BE2C (cell line): ENCODE data around the gene ERGIC1.

Experiments
- DNase-seq: peaks from one replicate; pipeline ENCODE4 v3.0.0-alpha.2; 2020
- H3K27me3 ChIP-seq: fragments of 250-450 bp; sonication (Bioruptor Pico); 2 replicates; pipeline ENCODE4 v1.5.1; 2020; ENCODE audit warnings: mild to moderate bottlenecking
- H3K36me3 ChIP-seq: fragments of 250-450 bp; sonication (Bioruptor Pico); 2 replicates; pipeline ENCODE4 v1.5.1; 2020; ENCODE audit warnings: mild to moderate bottlenecking
- H3K4me1 ChIP-seq: fragments of 250-450 bp; sonication (Bioruptor Pico); 2 replicates; pipeline ENCODE4 v1.5.1; 2020
- H3K4me3 ChIP-seq: 2 replicates; pipeline ENCODE4 v1.5.1; 2011; ENCODE audit warnings: low read depth, low read length
- H3K9me3 ChIP-seq: fragments of 250-450 bp; sonication (Bioruptor Pico); 2 replicates; pipeline ENCODE4 v1.5.1; 2020
- TF ChIP-seq, protein P1 (sequence below): IDR thresholded peaks from 2 replicates; pipeline ENCODE4 v1.5.1; 2012; ENCODE audit warnings: mild to moderate bottlenecking, low read depth, low read length

ERGIC1 gene

DNA sequence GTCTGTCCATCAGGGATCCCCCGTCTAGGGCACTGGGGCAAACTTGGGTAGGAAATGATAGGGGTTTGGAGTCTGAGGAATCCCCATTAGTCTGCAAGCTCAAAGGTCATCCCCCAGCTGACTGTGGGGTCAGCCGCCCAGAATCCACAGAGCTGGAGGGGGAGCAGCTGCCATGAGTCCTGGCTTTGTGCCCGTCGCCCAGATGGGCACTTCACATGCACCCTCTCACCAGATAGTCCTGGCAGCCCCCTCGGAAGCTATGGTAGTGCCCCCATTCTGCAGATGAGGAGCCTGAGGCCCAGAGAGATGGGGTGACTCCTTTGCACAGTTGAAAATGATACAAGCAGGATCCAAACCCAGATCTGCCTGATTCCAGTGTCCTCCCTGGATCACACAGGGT lies 89.5 kb downstream of the ERGIC1 start:
- Histone ChIP-seq H3K9me3 (no peaks in the 10 kb centered on the region), H3K36me3 (peaks cover 23% of the 10 kb centered on the region), H3K27me3 (no peaks in the 10 kb centered on the region), H3K4me1 (no peaks in the 10 kb centered on the region; the same call in 1 of the 2 replicates), H3K4me3 (no peak overlapping the region)
- TF ChIP-seq, protein P1, sequence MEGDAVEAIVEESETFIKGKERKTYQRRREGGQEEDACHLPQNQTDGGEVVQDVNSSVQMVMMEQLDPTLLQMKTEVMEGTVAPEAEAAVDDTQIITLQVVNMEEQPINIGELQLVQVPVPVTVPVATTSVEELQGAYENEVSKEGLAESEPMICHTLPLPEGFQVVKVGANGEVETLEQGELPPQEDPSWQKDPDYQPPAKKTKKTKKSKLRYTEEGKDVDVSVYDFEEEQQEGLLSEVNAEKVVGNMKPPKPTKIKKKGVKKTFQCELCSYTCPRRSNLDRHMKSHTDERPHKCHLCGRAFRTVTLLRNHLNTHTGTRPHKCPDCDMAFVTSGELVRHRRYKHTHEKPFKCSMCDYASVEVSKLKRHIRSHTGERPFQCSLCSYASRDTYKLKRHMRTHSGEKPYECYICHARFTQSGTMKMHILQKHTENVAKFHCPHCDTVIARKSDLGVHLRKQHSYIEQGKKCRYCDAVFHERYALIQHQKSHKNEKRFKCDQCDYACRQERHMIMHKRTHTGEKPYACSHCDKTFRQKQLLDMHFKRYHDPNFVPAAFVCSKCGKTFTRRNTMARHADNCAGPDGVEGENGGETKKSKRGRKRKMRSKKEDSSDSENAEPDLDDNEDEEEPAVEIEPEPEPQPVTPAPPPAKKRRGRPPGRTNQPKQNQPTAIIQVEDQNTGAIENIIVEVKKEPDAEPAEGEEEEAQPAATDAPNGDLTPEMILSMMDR, result no peak
- DNase-seq, result no peak

DNA sequence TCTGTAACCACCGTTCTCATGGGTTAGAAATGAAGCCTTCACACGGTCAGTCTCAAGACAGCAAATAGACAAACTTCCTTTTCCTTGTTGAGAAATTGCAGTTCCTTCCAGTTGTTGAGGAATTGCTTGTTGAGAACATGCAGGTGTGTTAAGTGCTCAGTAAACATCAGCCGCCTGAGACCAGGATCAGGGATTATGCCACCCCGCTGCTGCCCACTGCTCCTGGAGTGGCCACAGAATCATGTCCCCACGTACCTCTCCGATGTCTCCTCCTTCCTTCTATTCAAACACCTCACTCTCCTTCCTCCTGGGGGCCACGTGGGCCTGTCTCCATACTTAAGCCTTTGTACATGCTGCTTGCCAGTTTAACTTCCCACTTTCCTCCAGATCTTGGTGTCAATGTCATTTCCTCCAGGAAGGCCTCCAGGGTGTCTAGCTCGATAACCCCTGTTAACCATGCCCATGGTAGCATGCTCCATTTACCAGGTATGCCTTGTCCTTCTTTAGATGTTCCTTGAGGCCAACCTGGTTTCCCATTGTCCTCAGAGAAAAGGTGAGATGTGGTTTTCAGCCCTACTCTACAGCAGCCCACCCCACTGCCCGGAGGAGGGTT lies 91.4 kb downstream of the ERGIC1 start:
- no peaks in the 10 kb centered on the region; the same call in 1 of the 2 replicates for H3K4me1 ChIP-seq
- H3K27me3 ChIP-seq, result no peaks in the 10 kb centered on the region
- TF ChIP-seq, protein P1, result no peak
- no peak overlapping the region for H3K4me3 ChIP-seq
- H3K9me3 ChIP-seq, result no peaks in the 10 kb centered on the region
- DNase-seq, result no peak
- peaks cover 13% of the 10 kb centered on the region for H3K36me3 ChIP-seq

DNA sequence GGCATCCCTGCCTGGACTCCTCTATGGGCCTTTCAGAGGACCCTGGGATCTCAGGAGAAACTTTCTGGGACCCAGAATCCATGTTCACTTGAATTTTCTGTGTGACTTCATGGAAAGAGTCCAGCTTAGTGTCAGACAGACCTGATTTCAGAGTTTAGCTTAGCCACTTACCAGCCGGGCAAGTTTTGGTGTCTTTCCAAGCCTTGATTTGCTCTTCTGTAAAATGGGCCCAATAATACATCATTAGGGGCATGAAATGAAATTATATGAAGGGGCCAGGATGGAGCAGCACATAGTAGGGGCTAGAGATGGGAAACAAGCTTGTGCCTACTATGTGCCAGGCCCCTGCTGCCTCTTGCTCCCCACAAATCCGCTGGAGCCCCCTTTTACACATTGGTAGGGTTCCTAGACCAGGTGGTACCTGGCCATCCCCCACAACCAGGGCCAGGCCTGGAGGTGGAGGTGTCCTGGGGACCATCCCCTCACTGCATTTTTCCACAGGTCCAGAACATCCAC lies 92.0 kb downstream of the ERGIC1 start:
- Histone ChIP-seq H3K36me3 (peaks cover 13% of the 10 kb centered on the region), H3K9me3 (no peaks in the 10 kb centered on the region), H3K4me3 (no peak overlapping the region), H3K4me1 (peaks cover 4% of the 10 kb centered on the region; the same call in 1 of the 2 replicates), H3K27me3 (no peaks in the 10 kb centered on the region)
- DNase-seq, result no peak
- TF ChIP-seq, protein P1, result no peak

DNA sequence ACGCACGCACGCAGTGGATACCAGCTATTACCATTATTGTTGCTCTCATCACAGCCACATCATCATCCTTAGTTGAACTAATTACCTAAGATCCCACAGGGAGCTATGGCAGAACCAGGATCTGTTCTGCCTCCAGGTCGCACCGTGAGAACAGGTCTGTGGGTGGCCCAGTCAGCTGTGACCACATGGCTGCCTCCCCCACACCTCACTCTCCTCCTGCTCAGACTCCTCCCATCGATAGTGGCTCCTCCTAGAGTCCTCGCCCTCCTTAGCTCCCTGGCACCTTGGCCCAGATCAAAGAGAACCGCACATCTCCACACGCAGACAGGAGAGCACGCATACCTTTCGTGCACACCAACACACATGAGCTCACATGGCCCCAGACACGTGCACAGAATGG lies 92.7 kb downstream of the ERGIC1 start:
- no peak overlapping the region for H3K4me3 ChIP-seq
- peaks cover 8% of the 10 kb centered on the region; the same call in 1 of the 2 replicates for H3K4me1 ChIP-seq
- no peaks in the 10 kb centered on the region for H3K9me3 ChIP-seq
- TF ChIP-seq, protein P1, result no peak
- no peak for DNase-seq
- H3K36me3 ChIP-seq, result peaks cover 13% of the 10 kb centered on the region
- H3K27me3 ChIP-seq, result no peaks in the 10 kb centered on the region

DNA sequence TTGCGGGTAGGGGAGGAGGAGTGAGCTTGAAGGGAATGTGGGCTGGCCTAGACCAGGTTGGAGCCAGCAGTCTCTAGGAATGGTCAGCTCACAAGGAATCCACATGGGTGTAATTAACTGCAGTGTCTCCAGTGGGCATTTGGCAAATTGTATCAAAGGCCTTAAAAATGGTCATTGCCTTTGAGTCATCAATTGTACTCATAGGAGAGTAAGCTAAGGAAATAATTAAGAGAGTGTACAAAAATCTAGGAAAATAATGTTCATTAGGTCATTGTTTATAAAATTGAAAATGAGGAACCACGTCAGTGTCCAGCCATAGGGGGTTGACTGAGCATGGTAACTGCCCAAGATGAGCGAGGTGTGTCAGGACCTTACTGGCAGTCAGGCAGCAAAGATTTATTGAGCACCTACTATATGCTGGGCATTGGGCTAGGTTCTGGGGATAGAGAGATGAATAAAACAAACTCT lies 95.4 kb downstream of the ERGIC1 start:
- peaks cover 8% of the 10 kb centered on the region; the same call in 1 of the 2 replicates for H3K4me1 ChIP-seq
- no peaks in the 10 kb centered on the region for H3K9me3 ChIP-seq
- no peak overlapping the region for H3K4me3 ChIP-seq
- H3K36me3 ChIP-seq, result peaks cover 11% of the 10 kb centered on the region
- no peak for DNase-seq
- H3K27me3 ChIP-seq, result no peaks in the 10 kb centered on the region
- TF ChIP-seq, protein P1, result no peak

DNA sequence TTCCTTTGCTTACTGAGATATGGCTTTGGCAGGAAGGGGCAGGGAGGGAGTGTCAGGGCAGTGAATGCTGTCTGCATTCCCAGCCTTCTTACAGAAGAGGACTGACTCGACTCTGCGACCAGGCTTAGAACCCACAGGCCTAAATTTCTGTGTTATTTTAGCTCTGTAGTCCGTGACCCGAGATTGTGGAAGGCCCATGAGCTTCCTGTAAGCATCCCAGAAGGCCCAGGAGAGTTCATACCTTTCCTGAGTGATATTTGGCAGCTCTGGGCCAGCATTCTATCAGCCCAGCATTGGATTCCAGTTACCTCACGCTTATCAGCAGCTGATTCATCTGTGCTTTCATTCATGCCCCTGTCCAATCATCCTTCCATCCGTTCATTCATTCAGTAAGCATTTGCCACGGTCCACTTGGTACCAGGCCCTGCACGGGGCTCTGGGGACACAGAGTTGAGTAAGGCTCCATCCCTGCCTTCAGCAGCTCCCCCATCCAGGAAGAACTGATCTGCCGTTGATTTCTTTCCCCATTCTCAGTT lies 97.0 kb downstream of the ERGIC1 start:
- Histone ChIP-seq H3K4me1 (peaks cover 8% of the 10 kb centered on the region; the same call in 1 of the 2 replicates), H3K27me3 (no peaks in the 10 kb centered on the region), H3K36me3 (peaks cover 8% of the 10 kb centered on the region), H3K9me3 (no peaks in the 10 kb centered on the region), H3K4me3 (no peak overlapping the region)
- TF ChIP-seq, protein P1, result no peak
- DNase-seq, result peak; percentile 51
